ENCODE measurements around the gene IMMP2L. TPM values are rescaled to one million over a fixed set of nuclear protein-coding genes. Genes with fewer than 3 reads are reported as not detected.

IMMP2L gene
- total RNA-seq, 1 experiment from 2014 or later, result 8.6 TPM

DNA sequence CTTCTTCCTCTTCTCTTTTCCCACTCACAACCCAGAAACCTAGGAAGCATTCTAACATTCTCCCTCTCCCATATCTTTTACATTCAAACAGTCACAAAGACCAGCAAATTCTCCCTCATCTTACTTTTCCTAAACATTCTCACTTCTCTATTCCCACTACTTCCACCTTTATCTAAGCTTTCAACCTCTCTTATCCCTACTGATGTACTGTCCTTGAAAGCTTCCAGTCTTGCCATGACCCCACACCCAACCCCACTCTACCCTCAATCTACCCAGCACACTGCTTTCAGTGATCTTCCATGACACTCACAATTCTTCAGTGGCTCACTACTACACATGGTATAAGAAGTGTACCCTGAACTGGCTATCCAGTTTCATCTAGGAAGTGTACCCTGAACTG is 5.3 kb downstream of the IMMP2L start:
- DNase-seq (no peak), ATAC-seq (no peak)
- Histone ChIP-seq H3K9me3 (ENCODE audit: low read length) (no peaks in the 10 kb centered on the region), H3K4me1 (ENCODE audit: insufficient read depth, low read length) (peaks cover 44% of the 10 kb centered on the region), H3K4me3 (ENCODE audit: low read length) (no peak overlapping the region), H3K36me3 (ENCODE audit: low read depth, low read length) (peaks cover 31% of the 10 kb centered on the region), H3K4me2 (ENCODE audit: low read length) (no peak overlapping the region), H3K27me3 (ENCODE audit: low read length) (no peaks in the 10 kb centered on the region), H3K79me2 (ENCODE audit: low read length) (peaks cover 38% of the 10 kb centered on the region), H2AFZ (ENCODE audit: low read length) (no peak overlapping the region), H3K9ac (ENCODE audit: low read length) (no peak overlapping the region), H3K27ac (ENCODE audit: low read length) (no peak overlapping the region), H3F3A (ENCODE audit: low read length, unreplicated experiment) (no peaks in the 10 kb centered on the region), H3K9me2 (replicated peaks; ENCODE audit: low read length) (no peaks in the 10 kb centered on the region), H4K20me1 (ENCODE audit: low read length) (no peaks in the 10 kb centered on the region)
- no TSS peak for BruUV-seq (replicated peaks)
- ChIA-PET CTCF (no interaction called here), POLR2A (ENCODE audit: unreplicated experiment) (no interaction called here)
- TF ChIP-seq EZH2 (IDR thresholded peaks at IDR 0.05; ENCODE audit: low read length, unreplicated experiment), result no peak
- TF ChIP-seq, protein P1, sequence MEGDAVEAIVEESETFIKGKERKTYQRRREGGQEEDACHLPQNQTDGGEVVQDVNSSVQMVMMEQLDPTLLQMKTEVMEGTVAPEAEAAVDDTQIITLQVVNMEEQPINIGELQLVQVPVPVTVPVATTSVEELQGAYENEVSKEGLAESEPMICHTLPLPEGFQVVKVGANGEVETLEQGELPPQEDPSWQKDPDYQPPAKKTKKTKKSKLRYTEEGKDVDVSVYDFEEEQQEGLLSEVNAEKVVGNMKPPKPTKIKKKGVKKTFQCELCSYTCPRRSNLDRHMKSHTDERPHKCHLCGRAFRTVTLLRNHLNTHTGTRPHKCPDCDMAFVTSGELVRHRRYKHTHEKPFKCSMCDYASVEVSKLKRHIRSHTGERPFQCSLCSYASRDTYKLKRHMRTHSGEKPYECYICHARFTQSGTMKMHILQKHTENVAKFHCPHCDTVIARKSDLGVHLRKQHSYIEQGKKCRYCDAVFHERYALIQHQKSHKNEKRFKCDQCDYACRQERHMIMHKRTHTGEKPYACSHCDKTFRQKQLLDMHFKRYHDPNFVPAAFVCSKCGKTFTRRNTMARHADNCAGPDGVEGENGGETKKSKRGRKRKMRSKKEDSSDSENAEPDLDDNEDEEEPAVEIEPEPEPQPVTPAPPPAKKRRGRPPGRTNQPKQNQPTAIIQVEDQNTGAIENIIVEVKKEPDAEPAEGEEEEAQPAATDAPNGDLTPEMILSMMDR (conservative IDR thresholded peaks at IDR 0.05; ENCODE audit: low read depth, low read length), result no peak
- TF ChIP-seq EZH2phosphoT487 (IDR thresholded peaks at IDR 0.05; ENCODE audit: borderline replicate concordance, low read length), result no peak
- intact Hi-C loops (cut with micrococcal nuclease), result loop anchor here (5.0 kb wide), 1 partner anchor 230 kb away; no protein-coding TSS in a partner anchor

DNA sequence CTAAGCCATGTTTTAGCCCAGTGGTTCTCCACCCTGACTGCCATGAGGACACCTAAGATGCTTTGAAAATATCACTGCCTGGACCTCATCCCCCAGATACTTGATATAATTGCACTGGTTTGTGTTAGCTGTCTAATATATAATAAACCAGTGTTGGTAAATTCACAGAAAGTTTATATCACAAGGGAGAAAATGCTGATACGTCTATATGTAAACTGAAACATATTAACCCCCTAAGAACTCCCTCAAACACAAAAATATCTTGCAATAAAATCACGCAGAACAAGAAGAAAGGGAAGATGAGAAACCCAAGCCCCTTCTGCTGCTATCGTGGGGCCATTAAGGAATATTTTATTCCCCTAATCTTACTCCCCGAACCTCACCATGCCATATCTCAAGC is 8.2 kb downstream of the IMMP2L start:
- intact Hi-C loops (cut with micrococcal nuclease), result no loop called here

DNA sequence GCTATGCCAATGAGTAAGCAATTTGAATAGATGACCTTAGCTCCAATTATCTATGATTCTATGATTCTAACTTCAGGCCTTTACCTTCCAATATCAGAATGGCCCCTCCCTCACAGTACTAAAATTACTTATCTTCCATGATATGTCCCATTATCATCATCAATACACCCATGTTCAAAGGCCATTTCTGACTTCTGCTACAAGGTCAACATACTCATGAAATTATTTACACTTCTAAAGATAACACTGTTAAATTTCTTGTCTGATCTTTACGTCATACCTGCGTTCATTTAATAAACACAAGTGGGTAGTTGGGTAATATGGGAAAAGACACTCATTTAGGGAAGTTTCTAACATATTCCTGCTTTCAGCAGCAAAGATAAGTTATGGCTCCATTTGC is 21.2 kb downstream of the IMMP2L start:
- Histone ChIP-seq H3K27ac (ENCODE audit: low read length) (no peak overlapping the region), H3K36me3 (ENCODE audit: low read depth, low read length) (0 out of 2 replicates have a peak, but pooled peaks cover 3% of the 10 kb centered on the region), H2AFZ (ENCODE audit: low read length) (no peak overlapping the region), H3F3A (ENCODE audit: low read length, unreplicated experiment) (no peaks in the 10 kb centered on the region), H3K79me2 (ENCODE audit: low read length) (no peaks in the 10 kb centered on the region), H3K9ac (ENCODE audit: low read length) (no peak overlapping the region), H3K9me3 (ENCODE audit: low read length) (no peaks in the 10 kb centered on the region), H4K20me1 (ENCODE audit: low read length) (no peaks in the 10 kb centered on the region), H3K9me2 (replicated peaks; ENCODE audit: low read length) (no peaks in the 10 kb centered on the region), H3K4me1 (ENCODE audit: insufficient read depth, low read length) (no peaks in the 10 kb centered on the region), H3K4me2 (ENCODE audit: low read length) (no peak overlapping the region), H3K4me3 (ENCODE audit: low read length) (no peak overlapping the region), H3K27me3 (ENCODE audit: low read length) (no peaks in the 10 kb centered on the region)
- TF ChIP-seq, protein P1 (conservative IDR thresholded peaks at IDR 0.05; ENCODE audit: low read depth, low read length), result no peak
- TF ChIP-seq EZH2 (IDR thresholded peaks at IDR 0.05; ENCODE audit: low read length, unreplicated experiment), result no peak
- no peak for TF ChIP-seq EZH2phosphoT487 (IDR thresholded peaks at IDR 0.05; ENCODE audit: borderline replicate concordance, low read length)
- CTCF ChIA-PET, result no interaction called here
- POLR2A ChIA-PET (ENCODE audit: unreplicated experiment), result no interaction called here
- no TSS peak for BruUV-seq (replicated peaks)
- intact Hi-C loops (cut with micrococcal nuclease), result no loop called here
- DNase-seq, result no peak
- no peak for ATAC-seq

More for the DNA sequence above, 8.2 kb downstream of the IMMP2L start:
- H2AFZ ChIP-seq (ENCODE audit: low read length), result no peak overlapping the region
- H3K4me1 ChIP-seq (ENCODE audit: insufficient read depth, low read length), result peaks cover 25% of the 10 kb centered on the region
- TF ChIP-seq EZH2 (IDR thresholded peaks at IDR 0.05; ENCODE audit: low read length, unreplicated experiment) (no peak), EZH2phosphoT487 (IDR thresholded peaks at IDR 0.05; ENCODE audit: borderline replicate concordance, low read length) (no peak)
- TF ChIP-seq, protein P1 (conservative IDR thresholded peaks at IDR 0.05; ENCODE audit: low read depth, low read length), result no peak
- H3K4me3 ChIP-seq (ENCODE audit: low read length), result no peak overlapping the region
- no peaks in the 10 kb centered on the region for H4K20me1 ChIP-seq (ENCODE audit: low read length)
- no peak overlapping the region for H3K27ac ChIP-seq (ENCODE audit: low read length)
- peaks cover 12% of the 10 kb centered on the region for H3K79me2 ChIP-seq (ENCODE audit: low read length)
- no peak overlapping the region for H3K9ac ChIP-seq (ENCODE audit: low read length)
- no peaks in the 10 kb centered on the region for H3K27me3 ChIP-seq (ENCODE audit: low read length)
- POLR2A ChIA-PET (ENCODE audit: unreplicated experiment), result no interaction called here
- DNase-seq (no peak), ATAC-seq (no peak)
- no peaks in the 10 kb centered on the region for H3F3A ChIP-seq (ENCODE audit: low read length, unreplicated experiment)
- CTCF ChIA-PET, result no interaction called here
- no TSS peak for BruUV-seq (replicated peaks)
- H3K9me2 ChIP-seq (replicated peaks; ENCODE audit: low read length), result no peaks in the 10 kb centered on the region
- H3K36me3 ChIP-seq (ENCODE audit: low read depth, low read length), result peaks cover 42% of the 10 kb centered on the region
- H3K4me2 ChIP-seq (ENCODE audit: low read length), result no peak overlapping the region
- no peaks in the 10 kb centered on the region for H3K9me3 ChIP-seq (ENCODE audit: low read length)
